WTC11 (cell line): Measurements from ENCODE around the gene GPC6.

Experiments
- JUN ChIP-seq: sonication (generic); formaldehyde crosslinking; IDR thresholded peaks from 2 replicates; pipeline ENCODE4 v1.8.0; 2023; ENCODE audit warnings: mild to moderate bottlenecking, missing genetic modification reagents
- NR1H2 ChIP-seq: sonication (generic); formaldehyde crosslinking; IDR thresholded peaks from 2 replicates; pipeline ENCODE4 v1.9.0; 2021; ENCODE audit warnings: mild to moderate bottlenecking, moderate library complexity, missing genetic modification reagents
- NR2C2 ChIP-seq: sonication (generic); formaldehyde crosslinking; IDR thresholded peaks from 2 replicates; pipeline ENCODE4 v1.8.0; 2022; ENCODE audit warnings: mild to moderate bottlenecking, missing genetic modification reagents
- TEAD1 ChIP-seq: sonication (generic); formaldehyde crosslinking; IDR thresholded peaks from 2 replicates; pipeline ENCODE4 v1.8.0; 2022; ENCODE audit warnings: mild to moderate bottlenecking, missing genetic modification reagents
- TEAD4 ChIP-seq: sonication (generic); formaldehyde crosslinking; IDR thresholded peaks from 2 replicates; pipeline ENCODE4 v1.8.0; 2022; ENCODE audit warnings: mild to moderate bottlenecking, missing genetic modification reagents
- USF1 ChIP-seq: sonication (generic); formaldehyde crosslinking; IDR thresholded peaks from 2 replicates; pipeline ENCODE4 v1.8.0; 2022; ENCODE audit warnings: mild to moderate bottlenecking, missing genetic modification reagents
- ZNF281 ChIP-seq: sonication (generic); formaldehyde crosslinking; IDR thresholded peaks from 2 replicates; pipeline ENCODE4 v1.8.0; 2023; ENCODE audit warnings: mild to moderate bottlenecking, missing genetic modification reagents
- TF ChIP-seq, protein P1 (sequence below): fragments of 200-600 bp; IDR thresholded peaks from 2 replicates; pipeline ENCODE4 v1.8.0; 2022; ENCODE audit warnings: antibody characterized with exemption
- TF ChIP-seq, protein P2 (sequence below): sonication (generic); formaldehyde crosslinking; IDR thresholded peaks from 2 replicates; pipeline ENCODE4 v1.8.0; 2022; ENCODE audit warnings: mild to moderate bottlenecking, missing genetic modification reagents

GRCh38 chr13:93875547-93875946, 648.9 kb downstream of the GPC6 start:
- TF ChIP-seq, protein P1, sequence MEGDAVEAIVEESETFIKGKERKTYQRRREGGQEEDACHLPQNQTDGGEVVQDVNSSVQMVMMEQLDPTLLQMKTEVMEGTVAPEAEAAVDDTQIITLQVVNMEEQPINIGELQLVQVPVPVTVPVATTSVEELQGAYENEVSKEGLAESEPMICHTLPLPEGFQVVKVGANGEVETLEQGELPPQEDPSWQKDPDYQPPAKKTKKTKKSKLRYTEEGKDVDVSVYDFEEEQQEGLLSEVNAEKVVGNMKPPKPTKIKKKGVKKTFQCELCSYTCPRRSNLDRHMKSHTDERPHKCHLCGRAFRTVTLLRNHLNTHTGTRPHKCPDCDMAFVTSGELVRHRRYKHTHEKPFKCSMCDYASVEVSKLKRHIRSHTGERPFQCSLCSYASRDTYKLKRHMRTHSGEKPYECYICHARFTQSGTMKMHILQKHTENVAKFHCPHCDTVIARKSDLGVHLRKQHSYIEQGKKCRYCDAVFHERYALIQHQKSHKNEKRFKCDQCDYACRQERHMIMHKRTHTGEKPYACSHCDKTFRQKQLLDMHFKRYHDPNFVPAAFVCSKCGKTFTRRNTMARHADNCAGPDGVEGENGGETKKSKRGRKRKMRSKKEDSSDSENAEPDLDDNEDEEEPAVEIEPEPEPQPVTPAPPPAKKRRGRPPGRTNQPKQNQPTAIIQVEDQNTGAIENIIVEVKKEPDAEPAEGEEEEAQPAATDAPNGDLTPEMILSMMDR = no peak
- TF ChIP-seq JUN (no peak), ZNF281 (CRISPR knock-in tag) (no peak), NR2C2 (CRISPR knock-in tag) (no peak), TEAD1 (CRISPR knock-in tag) (no peak), TEAD4 (CRISPR knock-in tag) (no peak), NR1H2 (no peak), USF1 (CRISPR knock-in tag) (no peak)
- TF ChIP-seq, protein P2, sequence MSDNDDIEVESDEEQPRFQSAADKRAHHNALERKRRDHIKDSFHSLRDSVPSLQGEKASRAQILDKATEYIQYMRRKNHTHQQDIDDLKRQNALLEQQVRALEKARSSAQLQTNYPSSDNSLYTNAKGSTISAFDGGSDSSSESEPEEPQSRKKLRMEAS (CRISPR knock-in tag) = no peak
